RWPE2 (cell line): ENCODE measurements around the gene KLF3.
A peak's percentile ranks its signal among the peaks of the same experiment; 100 is the strongest.

Experiments
- ATAC-seq: fragments of 200-7000 bp; cut with Tn5 transposase; 3 replicates; pipeline ENCODE4 v1.9.1; 2021; ENCODE audit warnings: low read depth
- DNase-seq: peaks from one replicate; pipeline ENCODE4 v3.0.0-alpha.2; 2020; ENCODE audit warnings: low spot score
- H3K27ac ChIP-seq: fragments of 450-650 bp; 2 replicates; pipeline ENCODE4 v1.5.1; 2017; ENCODE audit warnings: mild to moderate bottlenecking; ENCODE audit not compliant: poor library complexity, severe bottlenecking
- H3K27me3 ChIP-seq: fragments of 250-450 bp; sonication (Bioruptor Pico); 2 replicates; pipeline ENCODE4 v1.5.1; 2021; ENCODE audit warnings: mild to moderate bottlenecking, moderate library complexity; ENCODE audit not compliant: insufficient read depth, poor library complexity, severe bottlenecking
- H3K36me3 ChIP-seq: fragments of 250-450 bp; sonication (Bioruptor Pico); 2 replicates; pipeline ENCODE4 v1.5.1; 2020; ENCODE audit warnings: low read depth, mild to moderate bottlenecking, moderate library complexity
- H3K4me1 ChIP-seq: fragments of 250-450 bp; sonication (Bioruptor Pico); 2 replicates; pipeline ENCODE4 v1.5.1; 2021; ENCODE audit warnings: mild to moderate bottlenecking, moderate library complexity; ENCODE audit not compliant: insufficient read depth, poor library complexity, severe bottlenecking
- H3K4me3 ChIP-seq: fragments of 250-450 bp; sonication (Bioruptor Pico); 2 replicates; pipeline ENCODE4 v1.5.1; 2021; ENCODE audit warnings: mild to moderate bottlenecking, moderate library complexity; ENCODE audit not compliant: severe bottlenecking
- H3K9me3 ChIP-seq: fragments of 250-450 bp; sonication (Bioruptor Pico); 2 replicates; pipeline ENCODE4 v1.5.1; 2021; ENCODE audit warnings: mild to moderate bottlenecking, moderate library complexity; ENCODE audit not compliant: severe bottlenecking
- TF ChIP-seq, protein P1 (sequence below): fragments of 450-650 bp; IDR thresholded peaks from one replicate; pipeline ENCODE4 v1.5.1; 2017; ENCODE audit warnings: mild to moderate bottlenecking, moderate library complexity; ENCODE audit not compliant: poor library complexity, severe bottlenecking

The KLF3 gene

DNA sequence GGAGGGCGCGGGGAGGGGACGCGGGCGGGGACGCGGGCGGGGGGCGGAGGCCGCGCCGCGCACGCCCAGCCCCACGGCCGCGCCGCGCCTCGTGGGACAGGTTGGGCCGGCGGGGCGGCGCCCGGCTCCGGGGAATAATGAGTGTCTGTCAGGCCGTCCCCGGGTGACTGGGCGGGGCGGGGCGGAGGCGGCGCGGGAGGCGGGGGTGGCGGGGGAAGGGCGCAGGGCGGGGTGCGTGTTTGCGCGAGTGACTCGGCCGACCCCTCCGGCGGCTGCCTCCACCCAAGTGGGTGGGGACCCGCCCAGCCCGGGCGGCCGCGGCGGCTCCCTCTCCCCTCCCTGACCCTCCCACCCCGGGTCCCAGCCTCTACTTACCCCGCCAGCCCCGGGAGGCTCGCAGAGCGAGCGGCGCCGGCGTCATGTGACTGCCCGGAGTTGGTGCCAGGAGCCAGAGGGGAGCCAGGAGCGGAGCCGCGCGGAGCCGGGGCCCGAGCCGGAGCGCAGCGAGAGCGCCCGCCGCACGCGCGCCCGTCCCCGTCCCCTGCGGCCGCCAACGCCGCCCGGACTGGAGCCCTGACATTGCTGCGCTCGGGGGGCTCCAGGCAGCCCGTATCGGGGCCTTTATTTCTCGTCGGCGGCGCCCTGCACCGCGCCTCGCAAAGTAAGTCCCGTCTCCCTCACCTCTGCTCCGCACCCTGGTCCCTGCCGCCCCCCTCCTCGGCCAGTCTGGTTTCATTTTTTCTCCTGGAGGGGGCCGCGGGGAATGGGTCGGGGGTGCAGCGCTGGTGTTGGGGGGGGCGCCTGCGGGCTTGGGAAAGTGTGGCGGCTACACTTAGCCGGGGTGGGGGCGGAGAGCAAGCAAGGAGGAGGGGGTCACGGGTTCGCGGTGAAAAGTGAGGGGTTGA lies at the start of gene KLF3:
KLF3 (plus strand) TSS at position 399 of the 905 bp plus-strand sequence. CDS start 16,427 bp downstream, outside the sequence.
- TF ChIP-seq, protein P1, sequence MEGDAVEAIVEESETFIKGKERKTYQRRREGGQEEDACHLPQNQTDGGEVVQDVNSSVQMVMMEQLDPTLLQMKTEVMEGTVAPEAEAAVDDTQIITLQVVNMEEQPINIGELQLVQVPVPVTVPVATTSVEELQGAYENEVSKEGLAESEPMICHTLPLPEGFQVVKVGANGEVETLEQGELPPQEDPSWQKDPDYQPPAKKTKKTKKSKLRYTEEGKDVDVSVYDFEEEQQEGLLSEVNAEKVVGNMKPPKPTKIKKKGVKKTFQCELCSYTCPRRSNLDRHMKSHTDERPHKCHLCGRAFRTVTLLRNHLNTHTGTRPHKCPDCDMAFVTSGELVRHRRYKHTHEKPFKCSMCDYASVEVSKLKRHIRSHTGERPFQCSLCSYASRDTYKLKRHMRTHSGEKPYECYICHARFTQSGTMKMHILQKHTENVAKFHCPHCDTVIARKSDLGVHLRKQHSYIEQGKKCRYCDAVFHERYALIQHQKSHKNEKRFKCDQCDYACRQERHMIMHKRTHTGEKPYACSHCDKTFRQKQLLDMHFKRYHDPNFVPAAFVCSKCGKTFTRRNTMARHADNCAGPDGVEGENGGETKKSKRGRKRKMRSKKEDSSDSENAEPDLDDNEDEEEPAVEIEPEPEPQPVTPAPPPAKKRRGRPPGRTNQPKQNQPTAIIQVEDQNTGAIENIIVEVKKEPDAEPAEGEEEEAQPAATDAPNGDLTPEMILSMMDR = no peak
- DNase-seq (peak; percentile 91), ATAC-seq (peak; percentile 48)
- H3K27ac ChIP-seq = peak within 1 kb of the TSS; percentile 91
- no peaks in the 10 kb centered on the region for H3K9me3 ChIP-seq
- peaks cover 22% of the 10 kb centered on the region for H3K4me1 ChIP-seq
- peaks cover 17% of the 10 kb centered on the region for H3K36me3 ChIP-seq
- peak within 1 kb of the TSS; percentile 97 for H3K4me3 ChIP-seq
- no peaks in the 10 kb centered on the region for H3K27me3 ChIP-seq

DNA sequence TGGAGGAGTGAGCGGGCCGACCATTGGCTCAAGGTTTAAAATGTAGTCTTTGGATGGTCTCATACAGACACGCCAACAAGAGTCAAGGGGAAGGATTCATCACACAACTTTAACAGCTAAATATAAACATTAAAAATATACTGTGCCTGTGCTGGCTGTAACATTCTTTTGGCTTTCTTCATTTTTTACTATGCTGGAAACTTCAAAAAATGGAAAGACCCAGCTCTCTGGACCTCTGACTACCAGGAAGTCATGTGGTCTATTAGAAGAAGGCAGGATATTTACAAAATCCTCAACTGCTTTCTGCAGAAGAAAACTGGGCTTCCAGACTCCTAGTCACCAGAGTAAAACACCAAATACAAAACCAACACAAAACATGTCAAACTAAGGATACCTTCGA lies 49.8 kb upstream of the KLF3 start:
- Histone ChIP-seq H3K4me3 (no peak overlapping the region), H3K27ac (no peak overlapping the region), H3K9me3 (no peaks in the 10 kb centered on the region), H3K27me3 (no peaks in the 10 kb centered on the region), H3K36me3 (no peaks in the 10 kb centered on the region), H3K4me1 (no peaks in the 10 kb centered on the region)
- ATAC-seq (no peak), DNase-seq (no peak)
- TF ChIP-seq, protein P1 = no peak

DNA sequence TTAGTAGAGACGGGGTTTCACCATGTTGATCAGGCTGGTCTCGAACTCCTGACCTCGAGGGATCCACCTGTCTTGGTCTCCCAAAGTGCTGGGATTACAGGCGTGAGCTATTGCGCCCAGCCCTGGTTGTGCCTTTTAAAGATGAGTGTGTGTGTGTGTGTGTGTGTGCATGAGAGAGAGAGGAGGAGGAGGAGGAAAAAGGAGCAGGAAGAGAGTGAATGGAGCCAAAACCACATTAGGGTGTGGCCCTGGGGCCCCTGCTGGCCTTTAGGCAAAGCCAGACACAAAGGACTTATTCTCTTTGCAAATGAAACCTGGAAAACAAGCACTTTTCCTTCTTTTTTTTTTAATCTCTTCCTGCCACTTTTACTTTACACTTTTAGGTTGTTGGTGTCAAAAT lies 48.2 kb upstream of the KLF3 start:
- ATAC-seq = no peak

DNA sequence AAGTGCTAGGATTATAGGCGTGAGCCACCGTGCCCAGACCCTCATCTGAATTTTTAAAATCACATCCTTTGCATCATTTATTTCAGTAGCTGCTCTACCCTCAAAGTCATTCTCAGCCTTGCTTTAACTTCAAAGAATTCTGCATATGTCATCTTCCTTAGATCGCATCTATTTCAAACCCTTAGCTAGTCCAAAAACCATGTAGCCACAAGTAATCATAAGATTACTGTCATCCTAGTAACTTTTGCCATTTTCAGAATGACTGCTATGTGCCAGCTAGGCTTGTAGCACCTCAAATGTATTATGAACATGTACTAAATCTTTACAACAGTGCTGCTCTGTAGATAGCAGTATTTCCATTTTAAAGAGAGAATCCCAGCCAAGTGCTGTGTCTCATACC lies 45.5 kb upstream of the KLF3 start:
- Histone ChIP-seq H3K27ac (no peak overlapping the region), H3K36me3 (no peaks in the 10 kb centered on the region), H3K4me3 (no peak overlapping the region), H3K4me1 (peaks cover 23% of the 10 kb centered on the region), H3K27me3 (no peaks in the 10 kb centered on the region), H3K9me3 (no peaks in the 10 kb centered on the region)
- TF ChIP-seq, protein P1 = no peak
- ATAC-seq (no peak), DNase-seq (no peak)

More for the DNA sequence above, 48.2 kb upstream of the KLF3 start:
- H3K36me3 ChIP-seq = no peaks in the 10 kb centered on the region
- H3K27me3 ChIP-seq = no peaks in the 10 kb centered on the region
- TF ChIP-seq, protein P1 = no peak
- no peak overlapping the region for H3K4me3 ChIP-seq
- no peak overlapping the region for H3K27ac ChIP-seq
- DNase-seq = no peak
- H3K4me1 ChIP-seq = peaks cover 9% of the 10 kb centered on the region
- no peaks in the 10 kb centered on the region for H3K9me3 ChIP-seq

DNA sequence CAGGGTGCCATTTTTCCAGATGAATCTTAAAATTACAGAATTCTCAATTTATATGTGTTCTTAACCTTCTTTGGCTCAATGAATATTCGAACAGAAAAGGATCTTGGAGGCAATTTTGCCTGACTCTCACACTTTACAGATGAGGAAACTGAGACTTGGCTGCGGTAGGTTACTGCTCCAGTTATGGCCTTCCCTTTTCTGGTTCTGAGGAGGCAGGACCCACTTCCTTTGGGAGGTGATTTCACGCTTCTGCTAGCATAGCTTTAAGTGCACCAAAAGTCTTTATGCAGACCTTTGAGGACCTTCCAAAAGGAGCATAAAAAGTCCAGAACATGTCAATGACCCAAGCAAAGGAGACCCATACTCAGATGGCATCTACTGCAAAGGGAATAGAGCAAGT lies 44.7 kb upstream of the KLF3 start:
- ATAC-seq (no peak), DNase-seq (no peak)
- H3K36me3 ChIP-seq = no peaks in the 10 kb centered on the region
- peaks cover 23% of the 10 kb centered on the region for H3K4me1 ChIP-seq
- H3K27ac ChIP-seq = no peak overlapping the region
- no peak overlapping the region for H3K4me3 ChIP-seq
- no peaks in the 10 kb centered on the region for H3K9me3 ChIP-seq
- H3K27me3 ChIP-seq = no peaks in the 10 kb centered on the region
- TF ChIP-seq, protein P1 = no peak
